HG03565 (cell line): ENCODE results near the gene USP11.

Source experiments
- ATAC-seq: cut with Tn5 transposase; IDR thresholded peaks from one replicate; pipeline ENCODE4 v1.9.1; 2021; ENCODE audit warnings: mild to moderate bottlenecking, moderate library complexity; ENCODE audit not compliant: unreplicated experiment

USP11 gene

GRCh38 chrX:47224266-47224895, 8.4 kb upstream of the USP11 start:
- ATAC-seq: no peak

GRCh38 chrX:47224896-47225290, 7.9 kb upstream of the USP11 start:
- no peak for ATAC-seq

GRCh38 chrX:47226071-47226470, 6.7 kb upstream of the USP11 start:
- no peak for ATAC-seq

GRCh38 chrX:47226531-47227333, 6.1 kb upstream of the USP11 start:
- ATAC-seq: no peak

- ATAC-seq: no peak
Measured at GRCh38 chrX:47227334-47227583, 5.5 kb upstream of the USP11 start.

- no peak for ATAC-seq
Measured at GRCh38 chrX:47228550-47229270, 4.1 kb upstream of the USP11 start.

GRCh38 chrX:47229427-47229826, 3.4 kb upstream of the USP11 start:
- no peak for ATAC-seq

- ATAC-seq: no peak
Measured at GRCh38 chrX:47230136-47230868, 2.5 kb upstream of the USP11 start.

GRCh38 chrX:47231167-47231566, 1.6 kb upstream of the USP11 start:
- ATAC-seq: no peak

GRCh38 chrX:47232197-47232802, 509 bp upstream of the USP11 start:
- ATAC-seq: no peak

GRCh38 chrX:47233333-47234113, 714 bp downstream of the USP11 start:
- ATAC-seq: peak; percentile 69

- no peak for ATAC-seq
Measured at GRCh38 chrX:47234583-47234982, 1.8 kb downstream of the USP11 start.

GRCh38 chrX:47235691-47236103, 2.9 kb downstream of the USP11 start:
- no peak for ATAC-seq

GRCh38 chrX:47239199-47239598, 6.4 kb downstream of the USP11 start:
- ATAC-seq: no peak

- no peak for ATAC-seq
Measured at GRCh38 chrX:47239898-47240545, 7.2 kb downstream of the USP11 start.

GRCh38 chrX:47240619-47241018, 7.8 kb downstream of the USP11 start:
- no peak for ATAC-seq

- no peak for ATAC-seq
Measured at GRCh38 chrX:47241201-47242011, 8.6 kb downstream of the USP11 start.

GRCh38 chrX:47242321-47242720, 9.5 kb downstream of the USP11 start:
- no peak for ATAC-seq

- ATAC-seq: no peak
Measured at GRCh38 chrX:47243351-47243750, 10.5 kb downstream of the USP11 start.
